LNCaP clone FGC (cell line): ENCODE results near the gene GPR17.

Source experiments
- DNase-seq: peaks from one replicate; pipeline ENCODE4 v3.0.0-alpha.2; 2011; ENCODE audit warnings: low read depth
- H3K4me3 ChIP-seq: 2 replicates; pipeline ENCODE4 v1.5.1; 2011; ENCODE audit warnings: mild to moderate bottlenecking, low read depth, low read length, control low read depth
- CTCF ChIP-seq: IDR thresholded peaks from 2 replicates; pipeline ENCODE4 v1.5.1; 2012; ENCODE audit warnings: mild to moderate bottlenecking; ENCODE audit not compliant: control insufficient read depth, insufficient read depth; ENCODE audit errors: extremely low read depth

The GPR17 gene

GRCh38 chr2:127662937-127663565 is 17.1 kb downstream of the GPR17 start:
- no peak overlapping the region for H3K4me3 ChIP-seq
- no peak for DNase-seq
- no peak for TF ChIP-seq CTCF

- no peak overlapping the region for H3K4me3 ChIP-seq
Measured at GRCh38 chr2:127663566-127664064, 17.7 kb downstream of the GPR17 start.

DNA sequence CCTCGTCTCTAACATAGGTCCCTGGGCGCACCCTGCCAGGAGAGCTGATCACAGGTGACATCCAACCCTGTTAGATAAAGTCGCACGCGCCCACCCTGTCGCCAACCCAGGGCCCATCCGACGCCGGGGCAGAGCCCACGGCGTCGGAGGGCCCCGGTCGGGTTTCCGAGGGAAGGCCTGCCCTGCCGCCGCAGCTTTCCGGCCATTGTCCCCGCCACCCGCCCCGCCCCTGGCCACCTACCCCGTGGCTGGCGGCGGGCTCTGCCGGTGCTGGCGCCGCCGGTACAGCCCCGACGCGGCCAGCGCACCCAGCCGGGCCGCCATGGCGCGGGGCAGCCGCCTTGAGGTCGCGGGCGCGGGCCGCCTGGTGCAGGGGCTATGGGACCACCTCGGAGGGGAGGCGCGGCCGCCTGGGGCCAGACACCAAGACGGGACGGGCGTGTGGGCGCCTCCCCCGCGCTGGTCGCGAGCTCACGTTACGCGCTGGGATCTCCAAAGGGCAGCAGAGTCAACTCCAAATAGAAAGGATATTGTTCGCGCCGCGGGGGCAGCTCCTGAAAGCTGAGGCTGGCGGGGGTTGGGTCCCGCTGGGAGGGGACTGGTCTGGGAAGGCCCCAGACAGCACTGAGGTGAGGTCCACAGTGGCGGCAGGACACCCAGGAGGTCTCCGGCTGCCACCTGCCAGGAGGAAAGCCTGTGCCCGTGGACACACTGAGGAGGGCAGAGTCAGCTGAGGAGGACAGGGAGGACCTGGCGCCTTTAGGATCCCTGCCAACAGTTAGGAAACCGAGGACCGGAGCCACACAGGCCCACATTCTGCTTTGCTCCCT is 18.3 kb downstream of the GPR17 start:
- TF ChIP-seq CTCF: no peak
- no peak overlapping the region for H3K4me3 ChIP-seq
- no peak for DNase-seq

More at GRCh38 chr2:127663566-127664064, 17.7 kb downstream of the GPR17 start:
- no peak for TF ChIP-seq CTCF
- no peak for DNase-seq

- DNase-seq: no peak
- TF ChIP-seq CTCF: no peak
- no peak overlapping the region for H3K4me3 ChIP-seq
Measured at GRCh38 chr2:127664895-127665225, 18.9 kb downstream of the GPR17 start.

DNA sequence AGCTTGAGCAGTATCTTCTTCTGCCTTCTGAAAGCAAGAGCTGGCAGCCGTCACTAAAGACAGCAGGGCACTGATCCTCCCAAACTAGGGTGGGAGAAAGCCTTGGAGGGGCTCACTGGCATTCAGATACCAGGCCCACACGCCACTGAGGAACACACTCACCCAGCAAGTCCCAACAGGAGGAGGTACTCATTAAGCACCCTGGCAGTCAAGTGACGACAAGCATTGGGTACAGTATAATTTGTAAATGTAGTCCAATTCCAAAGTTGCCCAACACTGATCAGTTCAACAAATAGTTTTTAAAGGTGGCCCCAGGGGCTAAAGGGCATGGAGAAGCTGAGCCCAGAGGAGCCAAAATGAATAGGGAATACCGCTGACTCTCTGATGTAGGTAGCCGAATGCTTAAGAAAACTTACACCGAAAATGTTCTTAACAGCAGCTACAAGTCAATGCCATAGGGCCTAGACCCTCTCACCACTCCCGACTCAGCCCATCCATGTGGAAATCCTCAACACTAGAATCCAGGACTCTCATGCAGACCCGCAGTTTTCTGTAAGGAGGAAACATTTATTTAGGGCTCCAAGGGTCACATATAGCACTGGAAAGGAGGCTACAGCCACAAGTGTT is 19.4 kb downstream of the GPR17 start:
- no peak overlapping the region for H3K4me3 ChIP-seq
- TF ChIP-seq CTCF: no peak
- DNase-seq: no peak

GRCh38 chr2:127669056-127669455 is 23.1 kb downstream of the GPR17 start:
- no peak for TF ChIP-seq CTCF
- DNase-seq: no peak
- H3K4me3 ChIP-seq: no peak overlapping the region
